Endothelial cell of umbilical vein (primary cell): ENCODE results near the gene TBX15.

Experiments used
- CTCF ChIP-seq, 2 donors: IDR thresholded peaks; 1 replicate in 1 of 2; 2 replicates in 1 of 2; pipeline ENCODE4 v1.5.1; 2011; ENCODE audit warnings: low read length in 2 of 2, mild to moderate bottlenecking in 2 of 2, moderate library complexity in 2 of 2, control low read depth in 1 of 2, inconsistent platforms in 1 of 2, low read depth in 1 of 2; ENCODE audit not compliant: insufficient read depth in 1 of 2; ENCODE audit errors: extremely low read depth in 1 of 2
- EZH2 ChIP-seq: IDR thresholded peaks from 2 replicates; pipeline ENCODE4 v1.6.1; 2012; ENCODE audit warnings: borderline replicate concordance, low read depth, mild to moderate bottlenecking, moderate library complexity, low read length, inconsistent platforms; ENCODE audit not compliant: severe bottlenecking
- FOS ChIP-seq: IDR thresholded peaks from 2 replicates; pipeline ENCODE4 v1.6.1; 2011; ENCODE audit warnings: mild to moderate bottlenecking, low read length, moderate library complexity, borderline replicate concordance; ENCODE audit not compliant: insufficient read depth
- GATA2 ChIP-seq: IDR thresholded peaks from 2 replicates; pipeline ENCODE4 v1.7.0; 2011; ENCODE audit warnings: low read depth, mild to moderate bottlenecking, moderate library complexity, mixed read lengths, low read length; ENCODE audit not compliant: insufficient read length, insufficient read depth
- JUN ChIP-seq: IDR thresholded peaks from 2 replicates; pipeline ENCODE4 v1.6.1; 2011; ENCODE audit warnings: borderline replicate concordance, low read depth; ENCODE audit not compliant: insufficient read length, insufficient read depth
- MAX ChIP-seq: IDR thresholded peaks from 2 replicates; pipeline ENCODE4 v1.6.1; 2011; ENCODE audit not compliant: insufficient read depth, insufficient read length
- MYC ChIP-seq: IDR thresholded peaks from one replicate; pipeline ENCODE4 v1.6.1; 2011; ENCODE audit warnings: mild to moderate bottlenecking, low read depth, low read length
- POLR2A ChIP-seq: IDR thresholded peaks from 2 replicates; pipeline ENCODE4 v1.6.1; 2012; ENCODE audit warnings: low read depth, mild to moderate bottlenecking, control low read depth, low read length
- POLR2AphosphoS5 ChIP-seq: IDR thresholded peaks from 2 replicates; pipeline ENCODE4 v1.6.1; 2012; ENCODE audit warnings: low read depth, mild to moderate bottlenecking, control low read depth, low read length, moderate library complexity; ENCODE audit not compliant: insufficient read depth

GRCh38 chr1:118900643-118901440, 87.3 kb downstream of the TBX15 start:
- no peak for TF ChIP-seq POLR2A
- TF ChIP-seq CTCF (IDR thresholded peaks at IDR 0.05; ENCODE audit: extremely low read depth in 1 of 2, insufficient read depth in 1 of 2, low read depth in 1 of 2, low read length in 2 of 2) = no peak
- no peak for TF ChIP-seq POLR2AphosphoS5
- TF ChIP-seq EZH2 = no peak
- TF ChIP-seq MYC = no peak
- no peak for TF ChIP-seq GATA2
- no peak for TF ChIP-seq JUN
- TF ChIP-seq FOS = no peak
- no peak for TF ChIP-seq MAX
